ENCODE measurements around the gene IMPACT.
A peak's percentile ranks its signal among the peaks of the same experiment; 100 is the strongest.

IMPACT gene

GRCh38 chr18:24479371-24479770 lies 52.9 kb downstream of the IMPACT start:
- DNase-seq (ENCODE audit: low spot score): no peak

- no peak for DNase-seq (ENCODE audit: low spot score)
Measured at GRCh38 chr18:24482821-24483220, 56.4 kb downstream of the IMPACT start.

GRCh38 chr18:24485681-24486080 lies 59.2 kb downstream of the IMPACT start:
- no peak for DNase-seq (ENCODE audit: low spot score)

- no peak for DNase-seq (ENCODE audit: low spot score)
Measured at GRCh38 chr18:24486684-24487083, 60.2 kb downstream of the IMPACT start.

GRCh38 chr18:24488824-24489493 lies 62.5 kb downstream of the IMPACT start:
- peak; percentile 64 for DNase-seq (ENCODE audit: low spot score)

- DNase-seq (ENCODE audit: low spot score): no peak
Measured at GRCh38 chr18:24490539-24490938, 64.1 kb downstream of the IMPACT start.

GRCh38 chr18:24491927-24492834 lies 65.7 kb downstream of the IMPACT start:
- DNase-seq (ENCODE audit: low spot score): peak; percentile 56

- DNase-seq (ENCODE audit: low spot score): no peak
Measured at GRCh38 chr18:24494586-24494985, 68.1 kb downstream of the IMPACT start.

GRCh38 chr18:24497031-24497754 lies 70.7 kb downstream of the IMPACT start:
- DNase-seq (ENCODE audit: low spot score): no peak

- no peak for DNase-seq (ENCODE audit: low spot score)
Measured at GRCh38 chr18:24499814-24500213, 73.3 kb downstream of the IMPACT start.

- peak; percentile 27 for DNase-seq (ENCODE audit: low spot score)
Measured at GRCh38 chr18:24500217-24500616, 73.7 kb downstream of the IMPACT start.

- no peak for DNase-seq (ENCODE audit: low spot score)
Measured at GRCh38 chr18:24500766-24501165, 74.3 kb downstream of the IMPACT start.

- DNase-seq (ENCODE audit: low spot score): no peak
Measured at GRCh38 chr18:24502667-24503523, 76.4 kb downstream of the IMPACT start.
